ENCODE data around the gene LRRC34. TPM values are rescaled to one million over a fixed set of nuclear protein-coding genes. Genes with fewer than 3 reads are reported as not detected.

LRRC34 gene
- total RNA-seq, 1 experiment from 2014 or later, result 1.8 TPM

- H2AFZ ChIP-seq (ENCODE audit: low read length), result no peak overlapping the region
- CTCF ChIA-PET, result no interaction called here
Measured at GRCh38 chr3:169818316-169818715, 5.6 kb upstream of the LRRC34 start.

GRCh38 chr3:169815590-169816150, 3.0 kb upstream of the LRRC34 start:
- no peak for DNase-seq
- no peak for ATAC-seq
- Histone ChIP-seq H3K27ac (ENCODE audit: low read length) (no peak overlapping the region), H3K4me1 (ENCODE audit: insufficient read depth, low read length) (peaks cover 15% of the 10 kb centered on the region; the same call in 1 of the 2 replicates), H3K9me2 (replicated peaks; ENCODE audit: low read length) (no peaks in the 10 kb centered on the region), H3K4me3 (ENCODE audit: low read length) (no peak overlapping the region), H3K9ac (ENCODE audit: low read length) (no peak overlapping the region), H3K9me3 (ENCODE audit: low read length) (no peaks in the 10 kb centered on the region), H3F3A (ENCODE audit: low read length, unreplicated experiment) (no peaks in the 10 kb centered on the region), H3K4me2 (ENCODE audit: low read length) (no peak overlapping the region), H2AFZ (ENCODE audit: low read length) (no peak overlapping the region), H3K36me3 (ENCODE audit: low read depth, low read length) (no peaks in the 10 kb centered on the region), H4K20me1 (ENCODE audit: low read length) (no peaks in the 10 kb centered on the region), H3K79me2 (ENCODE audit: low read length) (no peaks in the 10 kb centered on the region), H3K27me3 (ENCODE audit: low read length) (no peaks in the 10 kb centered on the region)
- POLR2A ChIA-PET (ENCODE audit: unreplicated experiment), result no interaction called here
- BruUV-seq (replicated peaks), result no TSS peak
- CTCF ChIA-PET, result no interaction called here
- intact Hi-C loops (cut with micrococcal nuclease), result no loop called here
- no peak for TF ChIP-seq EZH2 (IDR thresholded peaks at IDR 0.05; ENCODE audit: low read length, unreplicated experiment)
- no peak for TF ChIP-seq CTCF (conservative IDR thresholded peaks at IDR 0.05; ENCODE audit: low read depth, low read length)
- no peak for TF ChIP-seq EZH2phosphoT487 (IDR thresholded peaks at IDR 0.05; ENCODE audit: borderline replicate concordance, low read length)

More at GRCh38 chr3:169818316-169818715, 5.6 kb upstream of the LRRC34 start:
- intact Hi-C loops (cut with micrococcal nuclease), result no loop called here
- no peaks in the 10 kb centered on the region for H3K9me2 ChIP-seq (replicated peaks; ENCODE audit: low read length)
- 0 out of 2 replicates have a peak, but pooled peaks cover under 1% of the 10 kb centered on the region for H3K4me1 ChIP-seq (ENCODE audit: insufficient read depth, low read length)
- no peak overlapping the region for H3K9ac ChIP-seq (ENCODE audit: low read length)
- H3K4me2 ChIP-seq (ENCODE audit: low read length), result no peak overlapping the region
- H3F3A ChIP-seq (ENCODE audit: low read length, unreplicated experiment), result no peaks in the 10 kb centered on the region
- no peak for TF ChIP-seq CTCF (conservative IDR thresholded peaks at IDR 0.05; ENCODE audit: low read depth, low read length)
- TF ChIP-seq EZH2phosphoT487 (IDR thresholded peaks at IDR 0.05; ENCODE audit: borderline replicate concordance, low read length), result no peak
- TF ChIP-seq EZH2 (IDR thresholded peaks at IDR 0.05; ENCODE audit: low read length, unreplicated experiment), result no peak
- H3K36me3 ChIP-seq (ENCODE audit: low read depth, low read length), result no peaks in the 10 kb centered on the region
- H4K20me1 ChIP-seq (ENCODE audit: low read length), result no peaks in the 10 kb centered on the region
- H3K27ac ChIP-seq (ENCODE audit: low read length), result no peak overlapping the region
- BruUV-seq (replicated peaks), result no TSS peak
- H3K79me2 ChIP-seq (ENCODE audit: low read length), result no peaks in the 10 kb centered on the region
- ATAC-seq, result no peak
- POLR2A ChIA-PET (ENCODE audit: unreplicated experiment), result no interaction called here
- no peaks in the 10 kb centered on the region for H3K9me3 ChIP-seq (ENCODE audit: low read length)
- DNase-seq, result peak; percentile 14
- no peak overlapping the region for H3K4me3 ChIP-seq (ENCODE audit: low read length)
- H3K27me3 ChIP-seq (ENCODE audit: low read length), result no peaks in the 10 kb centered on the region

- intact Hi-C loops (cut with micrococcal nuclease), result loop anchor here (5.0 kb wide), 1 partner anchor 42 kb away; the partner anchor contains the start of gene MYNN
Measured at GRCh38 chr3:169813757-169814517, 1.2 kb upstream of the LRRC34 start.

More at GRCh38 chr3:169813757-169814517, 1.2 kb upstream of the LRRC34 start:
- POLR2A ChIA-PET (ENCODE audit: unreplicated experiment), result no interaction called here
- Histone ChIP-seq H3K4me1 (ENCODE audit: insufficient read depth, low read length) (peaks cover 15% of the 10 kb centered on the region; the same call in 1 of the 2 replicates), H3K36me3 (ENCODE audit: low read depth, low read length) (no peaks in the 10 kb centered on the region), H2AFZ (ENCODE audit: low read length) (no peak overlapping the region), H4K20me1 (ENCODE audit: low read length) (no peaks in the 10 kb centered on the region), H3K4me2 (ENCODE audit: low read length) (no peak overlapping the region), H3K9me2 (replicated peaks; ENCODE audit: low read length) (no peaks in the 10 kb centered on the region), H3K4me3 (ENCODE audit: low read length) (no peak overlapping the region), H3K27me3 (ENCODE audit: low read length) (no peaks in the 10 kb centered on the region), H3K27ac (ENCODE audit: low read length) (no peak overlapping the region), H3K9ac (ENCODE audit: low read length) (no peak overlapping the region), H3K79me2 (ENCODE audit: low read length) (no peaks in the 10 kb centered on the region), H3F3A (ENCODE audit: low read length, unreplicated experiment) (no peaks in the 10 kb centered on the region), H3K9me3 (ENCODE audit: low read length) (no peaks in the 10 kb centered on the region)
- DNase-seq (no peak), ATAC-seq (no peak)
- no TSS peak for BruUV-seq (replicated peaks)
- CTCF ChIA-PET, result no interaction called here
- no peak for TF ChIP-seq CTCF (conservative IDR thresholded peaks at IDR 0.05; ENCODE audit: low read depth, low read length)
- TF ChIP-seq EZH2 (IDR thresholded peaks at IDR 0.05; ENCODE audit: low read length, unreplicated experiment), result no peak
- TF ChIP-seq EZH2phosphoT487 (IDR thresholded peaks at IDR 0.05; ENCODE audit: borderline replicate concordance, low read length), result no peak
